Measurements from ENCODE around the gene TCTN2. TPM values are rescaled to one million over a fixed set of nuclear protein-coding genes. Genes with fewer than 3 reads are reported as not detected.

The TCTN2 gene
- total and polyA plus RNA-seq, 2 of the 8 experiments (the other 6 are each of a cell fraction or from before 2014, with no cell fraction given): 7.5 to 8.4 TPM

DNA sequence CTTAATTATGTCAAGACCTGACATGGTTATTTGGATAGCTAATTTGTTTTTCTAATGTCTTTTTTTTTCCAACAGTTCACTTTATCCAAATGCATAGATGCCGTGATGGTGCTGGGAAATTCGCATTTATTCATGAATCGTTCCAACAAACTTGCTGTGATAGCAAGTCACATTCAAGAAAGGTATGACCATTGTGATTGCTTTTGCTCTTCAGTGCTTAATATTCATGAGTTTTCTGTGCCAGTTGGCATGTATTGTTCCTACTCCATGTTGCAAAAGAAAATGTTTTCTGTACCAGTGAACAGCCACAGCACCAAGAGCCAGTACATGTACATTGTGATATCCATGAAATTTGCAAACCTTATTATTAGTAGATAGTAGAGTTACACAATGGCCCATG lies 25.5 kb upstream of the TCTN2 start:
- Histone ChIP-seq H3K9me3 (ENCODE audit: insufficient read depth in 2 of 2, low read depth in 1 of 2, low read length in 1 of 2) (no peaks in the 10 kb centered on the region), H3K4me2 (ENCODE audit: insufficient read depth in 1 of 2, low read depth in 2 of 2, low read length in 2 of 2) (no peak overlapping the region), H4K8ac (ENCODE audit: extremely low read depth, insufficient read depth, low read length) (no peak overlapping the region), H3K79me2 (ENCODE audit: control insufficient read depth in 1 of 2, insufficient read depth in 2 of 2, low read length in 2 of 2) (no peaks in the 10 kb centered on the region), H3K56ac (replicated peaks; ENCODE audit: insufficient read length, low read depth, low read length) (no peak overlapping the region), H3K23me2 (ENCODE audit: low read depth, low read length) (no peaks in the 10 kb centered on the region), H4K5ac (ENCODE audit: insufficient read length, low read depth, low read length) (no peak overlapping the region), H3K36me3 (ENCODE audit: control insufficient read depth in 2 of 4, insufficient read depth in 4 of 4, low read length in 3 of 4) (peaks cover 5 to 28% (median 15%) of the 10 kb centered on the region in 4 experiments; a peak in 7 of 8 replicates), H4K91ac (replicated peaks; ENCODE audit: insufficient read length, low read length) (no peak overlapping the region), H2AK5ac (ENCODE audit: low read depth, low read length) (no peak overlapping the region), H3K27ac (ENCODE audit: low read depth, low read length) (no peak overlapping the region), H2AFZ (ENCODE audit: low read length) (no peak overlapping the region), H3K4ac (replicated peaks; ENCODE audit: insufficient read length, low read depth, low read length) (no peak overlapping the region), H3K9ac (replicated peaks in 1 of 4; ENCODE audit: extremely low read depth in 1 of 4, low read depth in 3 of 4, low read length in 3 of 4) (no peak overlapping the region), H3K27me3 (replicated peaks in 1 of 4; ENCODE audit: control insufficient read depth in 3 of 4, extremely low read depth in 1 of 4, insufficient read depth in 3 of 4, low read length in 3 of 4) (no peaks in the 10 kb centered on the region), H3K23ac (ENCODE audit: insufficient read length) (no peak overlapping the region), H2BK5ac (ENCODE audit: low read depth, low read length) (no peak overlapping the region), H2BK120ac (replicated peaks; ENCODE audit: low read depth, low read length) (no peak overlapping the region), H2BK12ac (ENCODE audit: low read depth, low read length) (no peak overlapping the region), H2BK20ac (ENCODE audit: low read length) (no peak overlapping the region), H3K14ac (ENCODE audit: insufficient read length) (no peak overlapping the region), H3K4me3 (ENCODE audit: extremely low read depth in 1 of 4, insufficient read depth in 2 of 4, low read depth in 3 of 4, low read length in 4 of 4) (no peak overlapping the region), H3K18ac (ENCODE audit: extremely low read depth, low read length) (no peak overlapping the region), H3K79me1 (ENCODE audit: low read depth, low read length) (peaks cover 2% of the 10 kb centered on the region), H3K4me1 (replicated peaks in 1 of 4; ENCODE audit: control insufficient read depth in 3 of 4, insufficient read depth in 4 of 4, low read length in 3 of 4) (no peaks in the 10 kb centered on the region), H2BK15ac (ENCODE audit: low read length) (no peak overlapping the region), H4K20me1 (replicated peaks in 1 of 2; ENCODE audit: control insufficient read depth in 1 of 2, insufficient read depth in 2 of 2, low read length in 2 of 2) (peaks cover 0 to 2% of the 10 kb centered on the region in 2 experiments)
- POLR2A ChIA-PET (ENCODE audit: partially characterized antibody): interaction anchor here (1.1 to 2.8 kb wide), 3 partner anchors 11 to 24 kb away, joined by 3 to 8 read pairs (median 5); no protein-coding TSS in a partner anchor
- TF ChIP-seq CTBP2 (IDR thresholded peaks at IDR 0.05; ENCODE audit: borderline replicate concordance, insufficient read depth, insufficient read length, low read length) (no peak), EP300 (IDR thresholded peaks at IDR 0.05; ENCODE audit: borderline replicate concordance in 1 of 2, low read depth in 2 of 2, low read length in 2 of 2) (no peak), RNF2 (IDR thresholded peaks at IDR 0.05; ENCODE audit: borderline replicate concordance, low read depth, low read length, missing control alignments, poor library complexity, severe bottlenecking) (no peak), KDM1A (IDR thresholded peaks at IDR 0.05; ENCODE audit: borderline replicate concordance, low read length) (no peak), KDM5A (IDR thresholded peaks at IDR 0.05; ENCODE audit: low read length) (no peak), TEAD4 (IDR thresholded peaks at IDR 0.05; ENCODE audit: low read depth, low read length) (no peak), ZNF274 (IDR thresholded peaks at IDR 0.05; ENCODE audit: borderline replicate concordance, extremely low read depth, low read length) (no peak), YY1 (IDR thresholded peaks at IDR 0.05; ENCODE audit: low read depth, low read length) (no peak)
- 81% methylated on average over 3 of the region's 3 CpGs; no CpG with 5 or more reads in 1 of the 2 experiments for WGBS, 2 experiments (ENCODE audit: extremely low coverage in 1 of 2, insufficient coverage in 1 of 2, insufficient read length in 1 of 2, insufficient replicate concordance in 2 of 2, low coverage in 1 of 2, low lambda C conversion rate in 2 of 2, missing lambda C conversion rate in 1 of 2)
- CTCF ChIA-PET (ENCODE audit: partially characterized antibody): interaction anchor here (0.6 to 1.3 kb wide), 5 partner anchors 12 to 126 kb away, joined by 3 to 4 read pairs (median 3); no protein-coding TSS in a partner anchor
- FAIRE-seq: no peak
- DNase-seq (ENCODE audit: low read depth in 1 of 2, low spot score in 2 of 2): no peak

All from H1 (cell line).